ENCODE results near the gene XYLB.
"Not testable (repeated sequence)": the region's sequence is repeated elsewhere in the genome, so short reads cannot be mapped to it uniquely, and the experiment has no call there.

DNA sequence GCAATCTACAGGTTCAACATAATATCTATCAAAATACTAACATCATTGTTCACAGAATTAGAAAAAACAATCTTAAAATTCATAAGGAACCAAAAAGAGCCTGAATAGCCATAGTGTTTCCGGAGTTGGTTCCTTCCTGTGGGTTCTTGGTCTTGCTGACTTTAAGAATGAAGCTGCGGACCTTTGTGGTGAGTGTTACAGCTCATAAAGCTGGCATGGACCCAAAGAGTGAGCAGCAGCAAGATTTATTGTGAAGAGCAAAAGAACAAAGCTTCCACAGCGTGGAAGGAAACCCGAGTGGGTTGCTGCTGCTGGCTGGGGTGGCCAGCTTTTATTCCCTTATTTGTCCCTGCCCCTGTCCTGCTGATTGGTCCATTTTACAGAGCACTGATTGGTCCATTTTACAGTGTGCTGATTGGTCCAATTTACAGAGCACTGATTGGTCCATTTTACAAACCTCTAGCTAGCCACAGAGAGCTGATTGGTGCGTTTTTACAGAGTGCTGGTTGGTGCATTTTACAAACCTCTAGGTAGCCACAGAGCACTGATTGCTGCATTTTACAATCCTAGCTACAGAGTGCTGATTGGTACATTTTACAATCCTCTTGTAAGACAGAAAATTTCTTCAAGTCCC lies 92.0 kb downstream of the XYLB start:
- TF ChIP-seq POLR2A (IDR thresholded peaks at IDR 0.05; ENCODE audit: low read depth, low read length); POLR2AphosphoS5 (IDR thresholded peaks at IDR 0.05; ENCODE audit: low read depth, low read length); TAF1 (IDR thresholded peaks at IDR 0.05; ENCODE audit: low read depth, low read length); POU2F2 (IDR thresholded peaks at IDR 0.05; ENCODE audit: low read depth, low read length); PAX5 (IDR thresholded peaks at IDR 0.05; ENCODE audit: insufficient read depth, low read length, severe bottlenecking); SPI1 (IDR thresholded peaks at IDR 0.05; ENCODE audit: low read depth, low read length): not testable (repeated sequence)

Measured in GM12891 (cell line).